Jurkat, Clone E6-1 (cell line): Measurements from ENCODE around the gene FN1.

Experiments used
- DNase-seq: peaks from one replicate; pipeline ENCODE4 v3.0.0-alpha.2; 2011; ENCODE audit warnings: low read depth, low spot score
- H3K4me3 ChIP-seq: 2 replicates; pipeline ENCODE4 v1.5.1; 2011; ENCODE audit warnings: mild to moderate bottlenecking, low read length, control low read depth, moderate library complexity

Gene FN1

DNA sequence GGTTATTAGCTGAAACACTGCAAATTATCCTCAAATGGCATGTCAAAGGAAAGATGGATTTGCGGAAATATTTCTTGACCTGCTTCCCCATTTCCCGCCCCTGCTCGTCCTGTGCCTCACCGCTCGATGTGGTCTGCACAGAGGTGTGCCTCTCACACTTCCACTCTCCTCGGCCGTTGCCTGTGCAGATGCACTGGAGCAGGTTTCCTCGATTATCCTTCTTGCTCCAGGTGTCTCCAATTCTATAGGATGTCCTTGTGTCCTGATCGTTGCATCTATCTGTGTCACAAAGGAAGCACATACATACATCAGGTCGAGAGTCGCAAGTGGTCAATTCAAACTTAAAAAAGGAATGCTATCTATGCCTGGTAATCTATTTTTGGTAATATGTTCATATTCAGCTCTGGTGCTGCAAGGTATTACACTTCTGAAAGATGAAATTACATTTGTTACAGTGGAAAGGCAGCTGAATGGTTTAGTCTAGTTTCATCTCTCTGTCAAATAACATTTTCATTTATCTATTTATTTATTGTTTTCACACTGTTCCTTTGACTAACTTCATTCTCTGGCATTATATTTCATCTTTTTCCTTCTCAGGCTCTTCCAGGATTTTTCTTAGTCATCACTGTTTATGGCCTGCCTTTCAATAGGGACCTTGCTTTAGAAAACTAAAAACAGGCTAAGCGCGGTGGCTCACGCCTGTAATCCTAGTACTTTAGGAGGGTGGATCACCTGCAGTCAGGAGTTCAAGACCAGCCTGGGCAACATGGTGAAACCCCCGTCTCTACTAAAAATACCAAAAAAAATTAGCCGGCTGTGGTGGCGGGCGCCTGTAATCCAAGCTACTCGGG, 7.6 kb downstream of the FN1 start:
- no peak overlapping the region for H3K4me3 ChIP-seq
- DNase-seq = no peak

GRCh38 chr2:215427585-215427984, 8.3 kb downstream of the FN1 start:
- H3K4me3 ChIP-seq = no peak overlapping the region
- no peak for DNase-seq

DNA sequence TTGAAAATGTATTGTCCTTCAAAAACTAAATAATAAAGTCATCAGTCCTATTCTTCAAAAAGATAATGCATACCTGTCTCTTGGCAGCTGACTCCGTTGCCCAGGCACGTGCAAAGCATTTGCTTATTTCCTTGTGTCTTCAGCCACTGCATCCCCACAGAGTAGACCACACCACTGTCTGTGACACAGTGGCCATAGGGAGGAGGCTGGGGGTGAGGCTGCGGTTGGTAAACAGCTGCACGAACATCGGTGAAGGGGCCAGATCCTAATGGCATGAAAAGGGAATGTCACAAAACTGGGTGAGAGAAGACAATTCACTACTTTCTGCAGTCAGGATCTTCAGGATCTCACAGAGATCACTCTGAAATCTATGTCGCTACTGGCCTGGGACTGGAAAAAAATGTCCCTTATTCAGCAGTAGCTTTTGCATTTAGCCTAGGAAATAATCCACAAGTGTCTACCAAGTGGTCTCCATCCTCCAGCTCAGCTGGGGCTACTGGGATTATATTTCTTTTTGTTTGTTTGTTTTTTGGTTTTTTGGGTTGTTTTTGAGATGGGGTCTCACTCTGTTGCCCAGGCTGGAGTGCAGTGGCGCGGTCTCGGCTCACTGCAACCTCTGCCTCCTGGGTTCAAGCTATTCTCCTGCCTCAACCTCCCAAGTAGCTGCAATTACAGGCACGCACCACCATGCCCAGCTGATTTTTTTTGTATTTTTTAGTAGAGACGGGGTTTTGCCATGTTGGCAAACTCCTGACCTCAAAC, 10.7 kb downstream of the FN1 start:
- DNase-seq = no peak
- H3K4me3 ChIP-seq = no peak overlapping the region

GRCh38 chr2:215423928-215424540, 11.8 kb downstream of the FN1 start:
- H3K4me3 ChIP-seq = no peak overlapping the region
- DNase-seq = no peak

- no peak overlapping the region for H3K4me3 ChIP-seq
- DNase-seq = no peak
Measured at GRCh38 chr2:215423234-215423633, 12.6 kb downstream of the FN1 start.

GRCh38 chr2:215422676-215423075, 13.2 kb downstream of the FN1 start:
- DNase-seq = no peak
- no peak overlapping the region for H3K4me3 ChIP-seq

DNA sequence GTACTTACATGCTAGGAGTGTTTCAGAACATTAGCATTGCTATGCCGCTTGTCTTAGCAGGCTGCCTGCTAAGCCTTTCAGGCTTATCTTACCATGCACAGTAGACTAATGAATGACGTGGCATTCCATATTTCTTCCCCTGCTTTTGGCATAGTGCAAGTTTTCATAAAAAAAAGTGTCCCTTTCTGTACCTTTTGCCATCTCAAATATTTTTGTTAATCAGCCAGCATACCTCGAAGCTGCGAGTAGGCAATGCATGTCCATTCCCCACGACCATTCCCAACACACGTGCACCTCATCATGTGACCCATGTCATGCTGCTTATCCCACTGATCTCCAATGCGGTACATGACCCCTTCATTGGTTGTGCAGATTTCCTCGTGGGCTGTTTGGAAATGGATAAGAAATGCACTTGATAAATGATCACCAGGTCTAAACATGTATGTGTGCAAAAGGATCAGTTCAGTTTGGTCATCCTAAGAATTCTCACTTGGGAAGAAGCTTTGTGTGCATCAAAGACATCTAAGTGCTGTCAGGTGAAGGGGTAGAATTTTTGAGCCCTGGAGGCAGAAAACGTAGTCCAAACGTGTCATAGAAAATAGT, 13.9 kb downstream of the FN1 start:
- no peak for DNase-seq
- no peak overlapping the region for H3K4me3 ChIP-seq

DNA sequence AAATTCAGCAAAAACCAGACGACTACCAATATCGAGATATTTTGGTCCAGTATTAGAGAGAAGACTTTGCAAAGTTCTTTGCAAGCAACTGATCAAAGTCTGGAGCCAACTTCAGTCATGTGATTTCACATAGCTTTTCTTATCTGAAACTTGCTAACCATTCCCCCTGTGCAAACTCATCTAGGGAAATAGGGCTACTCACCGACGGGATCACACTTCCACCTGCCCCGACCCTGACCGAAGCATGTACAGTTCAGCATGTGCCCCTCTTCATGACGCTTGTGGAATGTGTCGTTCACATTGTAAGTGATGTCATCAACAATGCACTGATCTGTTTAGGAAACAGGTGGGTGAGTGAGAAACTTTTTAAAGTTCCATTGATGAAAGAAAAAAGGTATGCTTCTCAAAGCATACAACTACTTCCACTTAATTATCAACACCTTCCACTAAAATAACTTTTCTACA, 15.4 kb downstream of the FN1 start:
- no peak for DNase-seq
- H3K4me3 ChIP-seq = no peak overlapping the region

DNA sequence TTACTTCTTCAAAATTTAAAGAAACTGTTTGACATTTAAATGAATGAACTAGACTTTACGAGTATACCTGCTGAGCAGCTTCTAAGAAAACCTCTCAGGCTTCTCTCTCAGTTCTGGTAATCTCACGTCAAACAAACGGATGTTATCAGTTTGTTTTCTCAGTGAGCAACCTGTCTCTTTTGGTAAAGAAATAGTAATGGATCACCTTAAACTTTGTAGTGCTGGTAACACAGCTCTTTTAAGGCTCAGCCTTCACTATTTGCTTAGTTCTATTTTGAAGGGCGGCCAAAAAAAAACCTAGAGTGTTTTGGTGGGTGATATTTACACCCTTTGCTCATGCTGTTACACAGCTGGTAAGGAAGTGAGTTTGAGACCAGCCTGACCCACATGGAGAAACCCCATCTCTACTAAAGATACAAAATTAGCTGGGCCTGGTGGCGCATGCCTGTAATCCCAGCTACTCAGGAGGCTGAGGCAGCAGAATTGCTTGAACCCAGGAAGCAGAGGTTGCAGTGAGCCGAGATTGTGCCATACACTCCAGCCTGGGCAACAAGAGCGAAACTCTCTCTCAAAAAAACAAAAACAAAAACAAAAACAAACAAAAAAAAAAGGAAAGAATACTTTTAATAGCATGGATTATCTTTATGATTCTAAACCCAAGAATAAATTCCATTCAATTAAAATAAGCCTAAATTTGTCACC, 15.9 kb downstream of the FN1 start:
- DNase-seq = no peak
- no peak overlapping the region for H3K4me3 ChIP-seq

DNA sequence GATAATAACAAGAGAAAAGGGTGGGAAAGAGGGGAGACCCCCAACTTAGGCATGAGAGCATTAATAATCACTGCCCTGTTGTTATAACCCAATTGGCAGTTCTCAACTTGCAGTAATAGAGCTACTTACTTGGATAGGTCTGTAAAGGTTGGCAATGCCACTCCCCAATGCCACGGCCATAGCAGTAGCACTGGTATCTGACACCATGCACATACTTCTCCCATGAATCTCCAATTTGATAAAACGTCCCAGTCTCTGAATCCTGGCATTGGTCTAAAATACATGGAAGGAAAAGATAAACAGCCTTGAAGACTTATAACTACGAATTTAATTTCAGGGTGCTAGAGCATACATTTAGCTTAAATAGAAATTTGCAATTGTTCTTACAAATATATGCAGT, 16.8 kb downstream of the FN1 start:
- no peak overlapping the region for H3K4me3 ChIP-seq
- no peak for DNase-seq

DNA sequence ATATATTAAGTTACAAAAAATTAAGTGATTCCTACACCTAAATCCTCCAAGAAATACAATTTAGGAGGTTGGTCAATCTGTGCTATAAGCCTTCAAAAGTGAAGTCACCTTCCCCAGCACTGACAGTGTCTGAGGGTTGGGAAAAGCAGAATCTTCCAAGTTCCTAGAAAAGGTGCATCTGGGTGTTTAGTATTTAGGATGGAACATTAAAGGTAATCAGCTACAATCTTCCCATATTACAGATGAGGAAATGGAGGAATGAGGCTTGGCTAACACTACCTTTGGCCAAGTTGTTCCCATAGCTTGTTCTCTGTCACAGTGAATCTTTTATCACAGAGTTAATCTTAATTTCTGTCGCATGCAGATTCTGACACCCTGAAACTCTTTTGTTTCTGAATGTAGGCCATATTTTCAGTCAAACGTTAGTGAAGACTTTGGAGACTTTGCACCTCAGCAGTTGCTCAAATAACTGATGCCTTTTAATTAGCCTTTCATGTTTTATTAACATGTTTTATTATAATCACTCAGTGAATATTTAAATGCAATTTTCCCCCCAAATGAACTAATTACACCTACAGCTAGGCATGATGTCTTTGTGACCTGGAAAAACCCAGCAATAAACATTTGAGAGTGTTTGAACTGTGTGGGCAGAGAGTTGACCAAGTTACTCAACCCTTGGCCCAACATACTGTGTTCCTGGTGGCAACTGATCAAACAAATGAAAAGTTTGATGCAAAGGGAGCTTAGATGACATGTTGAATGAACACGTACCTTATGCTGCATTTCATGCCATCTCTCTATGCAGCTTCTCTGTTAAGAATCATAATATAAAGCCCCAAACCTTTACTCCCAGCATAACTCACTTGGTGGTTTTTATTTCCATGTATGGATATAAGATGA, 17.6 kb downstream of the FN1 start:
- DNase-seq = no peak
- H3K4me3 ChIP-seq = no peak overlapping the region

DNA sequence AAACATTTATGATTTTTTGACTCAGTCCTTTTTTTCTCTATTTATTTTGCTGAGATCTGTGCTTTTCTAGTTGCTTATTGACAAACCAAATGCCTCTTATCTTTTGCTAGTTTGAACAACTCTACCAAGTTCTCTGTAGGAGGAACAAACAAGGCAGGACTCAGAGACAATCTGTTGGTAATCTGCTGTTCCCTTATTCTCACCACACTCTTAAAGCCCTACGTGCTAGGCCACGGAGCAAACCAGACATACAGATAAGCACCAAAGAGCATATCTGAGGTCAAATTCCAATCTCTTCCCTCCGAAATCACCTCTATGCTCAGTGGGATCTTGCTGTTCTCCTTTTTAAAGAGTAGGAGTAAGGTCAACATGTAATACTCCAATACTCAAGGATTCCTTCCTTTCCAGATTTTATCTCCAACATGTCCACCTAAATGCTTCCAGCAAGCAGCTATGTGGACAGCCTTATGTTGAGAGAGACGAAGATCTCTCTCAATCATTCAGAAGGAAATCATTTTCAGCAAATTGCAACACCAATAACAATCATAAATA, 18.4 kb downstream of the FN1 start:
- no peak overlapping the region for H3K4me3 ChIP-seq
- DNase-seq = no peak

DNA sequence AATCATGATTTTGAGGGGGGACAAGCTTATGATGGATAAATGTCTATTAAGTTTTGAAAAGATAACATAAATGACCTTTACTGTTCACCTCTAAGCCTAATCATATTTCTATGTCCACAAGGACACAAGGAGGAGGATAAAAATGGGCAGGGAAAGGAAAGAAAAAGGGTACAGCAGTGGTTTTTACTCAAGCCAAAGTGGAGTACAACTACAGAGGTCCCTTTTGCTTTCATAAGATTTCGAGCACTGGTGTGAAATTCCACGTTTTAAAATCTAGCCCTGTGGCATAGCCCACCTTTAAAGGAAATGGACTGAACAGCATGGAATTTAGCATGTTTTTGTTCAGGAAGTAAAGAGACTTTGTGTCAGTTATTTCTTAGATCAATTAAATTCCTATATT, 19.2 kb downstream of the FN1 start:
- no peak overlapping the region for H3K4me3 ChIP-seq
- DNase-seq = no peak

- DNase-seq = no peak
- H3K4me3 ChIP-seq = no peak overlapping the region
Measured at GRCh38 chr2:215415820-215416577, 19.9 kb downstream of the FN1 start.

DNA sequence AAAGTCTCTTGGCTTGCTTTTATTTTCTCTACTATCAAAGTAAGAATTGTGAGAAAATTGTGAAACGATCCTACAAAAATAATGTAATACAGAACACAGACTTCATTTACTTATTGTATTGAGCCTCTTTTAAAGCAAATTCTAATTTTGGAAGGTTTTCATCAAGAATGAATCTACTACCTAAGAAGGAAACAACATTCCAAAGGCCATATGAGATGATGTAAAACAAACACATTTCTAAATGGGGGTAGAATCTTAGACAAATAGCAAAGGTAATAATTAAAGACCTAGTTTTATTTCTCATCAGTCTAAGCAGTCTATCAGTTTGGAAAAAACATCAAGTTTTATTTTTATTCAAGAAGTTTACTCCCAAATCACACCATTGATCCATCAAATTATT, 20.6 kb downstream of the FN1 start:
- no peak overlapping the region for H3K4me3 ChIP-seq
- DNase-seq = no peak

GRCh38 chr2:215414674-215415073, 21.2 kb downstream of the FN1 start:
- H3K4me3 ChIP-seq = no peak overlapping the region

GRCh38 chr2:215413974-215414373, 21.9 kb downstream of the FN1 start:
- no peak overlapping the region for H3K4me3 ChIP-seq
- DNase-seq = no peak

More at GRCh38 chr2:215414674-215415073, 21.2 kb downstream of the FN1 start:
- no peak for DNase-seq
